ENCODE data around the gene MTHFS.

The MTHFS gene

DNA sequence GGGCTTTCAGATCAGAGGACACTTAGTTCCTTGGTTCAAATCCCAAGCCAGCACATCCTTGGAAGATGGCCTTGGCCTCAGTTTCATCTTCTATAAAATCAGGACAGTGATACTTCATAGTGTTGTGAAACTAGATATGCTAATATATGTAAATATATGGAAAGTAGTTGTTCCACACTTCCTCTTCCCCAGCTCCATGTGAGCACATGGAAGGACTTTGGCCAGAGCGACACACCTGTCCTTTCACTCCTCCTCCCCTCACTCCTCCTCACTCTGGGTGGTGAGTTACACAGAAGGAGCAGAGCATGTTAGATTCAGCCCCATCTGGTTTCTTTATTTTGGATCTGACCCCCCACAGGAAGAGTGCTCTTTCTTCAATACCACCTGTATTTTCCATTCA is 65.2 kb downstream of the MTHFS start:
- Histone ChIP-seq H2AK5ac (ENCODE audit: low read length, severe bottlenecking) (no peak overlapping the region), H2BK12ac (ENCODE audit: low read length in 2 of 2) (no peak overlapping the region), H3K79me1 (replicated peaks; ENCODE audit: low read length, poor library complexity, severe bottlenecking) (no peaks in the 10 kb centered on the region), H3K14ac (ENCODE audit: low read length in 2 of 2) (no peak overlapping the region), H3K27ac (ENCODE audit: low read length, poor library complexity, severe bottlenecking) (no peak overlapping the region), H3K9ac (ENCODE audit: low read length) (no peak overlapping the region), H3K18ac (ENCODE audit: low read depth in 1 of 2, low read length in 2 of 2) (no peak overlapping the region), H3K27me3 (ENCODE audit: control insufficient read depth in 1 of 2, insufficient read depth in 1 of 2, low read length in 2 of 2) (no peaks in the 10 kb centered on the region), H3K23ac (ENCODE audit: low read length in 2 of 2) (no peak overlapping the region), H3K4me3 (ENCODE audit: insufficient read depth in 1 of 2, low read depth in 1 of 2, low read length in 2 of 2) (no peak overlapping the region), H2BK5ac (ENCODE audit: low read depth, low read length, poor library complexity, severe bottlenecking) (no peak overlapping the region), H3K9me3 (ENCODE audit: control insufficient read depth, low read length) (peaks cover 7% of the 10 kb centered on the region), H4K8ac (ENCODE audit: low read length) (no peak overlapping the region), H3K36me3 (ENCODE audit: control insufficient read depth in 1 of 2, insufficient read depth in 2 of 2, low read depth in 1 of 2, low read length in 2 of 2) (peaks cover 16 to 29% of the 10 kb centered on the region in 2 experiments), H3K4me1 (ENCODE audit: control insufficient read depth, insufficient read depth, low read depth, low read length) (no peaks in the 10 kb centered on the region), H3K4ac (ENCODE audit: low read depth in 1 of 2, low read length in 2 of 2) (no peak overlapping the region), H3K4me2 (ENCODE audit: low read length, poor library complexity, severe bottlenecking) (no peak overlapping the region), H2BK15ac (ENCODE audit: low read depth, poor library complexity, severe bottlenecking) (no peak overlapping the region), H2AFZ (ENCODE audit: low read depth, low read length) (no peak overlapping the region), H2BK120ac (ENCODE audit: low read depth, low read length) (no peak overlapping the region), H4K91ac (ENCODE audit: low read length) (no peak overlapping the region)
- no peak for DNase-seq
- WGBS, result 100% methylated on average over 1 of the region's 1 CpG

GRCh38 chr15:79829950-79830349 is 66.9 kb downstream of the MTHFS start:
- Histone ChIP-seq H3K4ac (ENCODE audit: low read depth in 1 of 2, low read length in 2 of 2) (no peak overlapping the region), H2AK5ac (ENCODE audit: low read length, severe bottlenecking) (no peak overlapping the region), H3K27ac (ENCODE audit: low read length, poor library complexity, severe bottlenecking) (no peak overlapping the region), H3K4me2 (ENCODE audit: low read length, poor library complexity, severe bottlenecking) (no peak overlapping the region), H4K91ac (ENCODE audit: low read length) (no peak overlapping the region), H3K18ac (ENCODE audit: low read depth in 1 of 2, low read length in 2 of 2) (no peak overlapping the region), H2BK15ac (ENCODE audit: low read depth, poor library complexity, severe bottlenecking) (no peak overlapping the region), H3K23ac (ENCODE audit: low read length in 2 of 2) (no peak overlapping the region), H2BK120ac (ENCODE audit: low read depth, low read length) (no peak overlapping the region), H3K79me1 (replicated peaks; ENCODE audit: low read length, poor library complexity, severe bottlenecking) (no peaks in the 10 kb centered on the region), H2BK5ac (ENCODE audit: low read depth, low read length, poor library complexity, severe bottlenecking) (no peak overlapping the region), H3K9ac (ENCODE audit: low read length) (no peak overlapping the region), H2AFZ (ENCODE audit: low read depth, low read length) (no peak overlapping the region), H3K4me3 (ENCODE audit: insufficient read depth in 1 of 2, low read depth in 1 of 2, low read length in 2 of 2) (no peak overlapping the region), H3K27me3 (ENCODE audit: control insufficient read depth in 1 of 2, insufficient read depth in 1 of 2, low read length in 2 of 2) (no peaks in the 10 kb centered on the region), H2BK12ac (ENCODE audit: low read length in 2 of 2) (no peak overlapping the region), H3K36me3 (ENCODE audit: control insufficient read depth in 1 of 2, insufficient read depth in 2 of 2, low read depth in 1 of 2, low read length in 2 of 2) (peaks cover 16 to 33% of the 10 kb centered on the region in 2 experiments), H3K14ac (ENCODE audit: low read length in 2 of 2) (no peak overlapping the region), H4K8ac (ENCODE audit: low read length) (no peak overlapping the region), H3K4me1 (ENCODE audit: control insufficient read depth, insufficient read depth, low read depth, low read length) (no peaks in the 10 kb centered on the region), H3K9me3 (ENCODE audit: control insufficient read depth, low read length) (peaks cover 7% of the 10 kb centered on the region)
- WGBS, result 93% methylated on average over 11 of the region's 14 CpGs
- no peak for DNase-seq

- no peak overlapping the region for H3K4me3 ChIP-seq (ENCODE audit: insufficient read depth in 1 of 2, low read depth in 1 of 2, low read length in 2 of 2)
- DNase-seq, result no peak
These were observed 68.4 kb downstream of the MTHFS start for GRCh38 chr15:79828447-79828846.

GRCh38 chr15:79826800-79827199 is 70.0 kb downstream of the MTHFS start:
- H3K27me3 ChIP-seq (ENCODE audit: control insufficient read depth in 1 of 2, insufficient read depth in 1 of 2, low read length in 2 of 2), result no peaks in the 10 kb centered on the region
- no peaks in the 10 kb centered on the region for H3K4me1 ChIP-seq (ENCODE audit: control insufficient read depth, insufficient read depth, low read depth, low read length)
- peaks cover 7 to 8% of the 10 kb centered on the region in 2 experiments for H3K36me3 ChIP-seq (ENCODE audit: control insufficient read depth in 1 of 2, insufficient read depth in 2 of 2, low read depth in 1 of 2, low read length in 2 of 2)
- H2BK120ac ChIP-seq (ENCODE audit: low read depth, low read length), result no peak overlapping the region
- H2BK5ac ChIP-seq (ENCODE audit: low read depth, low read length, poor library complexity, severe bottlenecking), result no peak overlapping the region
- no peak overlapping the region for H4K8ac ChIP-seq (ENCODE audit: low read length)
- no peak overlapping the region for H2BK12ac ChIP-seq (ENCODE audit: low read length in 2 of 2)
- H2AK5ac ChIP-seq (ENCODE audit: low read length, severe bottlenecking), result no peak overlapping the region
- H2AFZ ChIP-seq (ENCODE audit: low read depth, low read length), result no peak overlapping the region
- no peak overlapping the region for H3K18ac ChIP-seq (ENCODE audit: low read depth in 1 of 2, low read length in 2 of 2)
- no peak overlapping the region for H3K4me3 ChIP-seq (ENCODE audit: insufficient read depth in 1 of 2, low read depth in 1 of 2, low read length in 2 of 2)
- no peak overlapping the region for H3K4me2 ChIP-seq (ENCODE audit: low read length, poor library complexity, severe bottlenecking)
- no peaks in the 10 kb centered on the region for H3K79me1 ChIP-seq (replicated peaks; ENCODE audit: low read length, poor library complexity, severe bottlenecking)
- no peak overlapping the region for H3K27ac ChIP-seq (ENCODE audit: low read length, poor library complexity, severe bottlenecking)
- no peak overlapping the region for H2BK15ac ChIP-seq (ENCODE audit: low read depth, poor library complexity, severe bottlenecking)
- H3K9ac ChIP-seq (ENCODE audit: low read length), result no peak overlapping the region
- WGBS, result 67% methylated on average over 1 of the region's 1 CpG
- no peak overlapping the region for H3K14ac ChIP-seq (ENCODE audit: low read length in 2 of 2)
- peaks cover 7% of the 10 kb centered on the region for H3K9me3 ChIP-seq (ENCODE audit: control insufficient read depth, low read length)
- no peak overlapping the region for H4K91ac ChIP-seq (ENCODE audit: low read length)
- H3K23ac ChIP-seq (ENCODE audit: low read length in 2 of 2), result no peak overlapping the region
- DNase-seq, result no peak
- H3K4ac ChIP-seq (ENCODE audit: low read depth in 1 of 2, low read length in 2 of 2), result no peak overlapping the region

More at GRCh38 chr15:79828447-79828846, 68.4 kb downstream of the MTHFS start:
- H2BK120ac ChIP-seq (ENCODE audit: low read depth, low read length), result no peak overlapping the region
- H2BK12ac ChIP-seq (ENCODE audit: low read length in 2 of 2), result no peak overlapping the region
- no peak overlapping the region for H3K27ac ChIP-seq (ENCODE audit: low read length, poor library complexity, severe bottlenecking)
- no peaks in the 10 kb centered on the region for H3K4me1 ChIP-seq (ENCODE audit: control insufficient read depth, insufficient read depth, low read depth, low read length)
- no peak overlapping the region for H4K8ac ChIP-seq (ENCODE audit: low read length)
- H2AK5ac ChIP-seq (ENCODE audit: low read length, severe bottlenecking), result no peak overlapping the region
- no peaks in the 10 kb centered on the region for H3K79me1 ChIP-seq (replicated peaks; ENCODE audit: low read length, poor library complexity, severe bottlenecking)
- no peak overlapping the region for H3K4ac ChIP-seq (ENCODE audit: low read depth in 1 of 2, low read length in 2 of 2)
- peaks cover 8 to 19% of the 10 kb centered on the region in 2 experiments for H3K36me3 ChIP-seq (ENCODE audit: control insufficient read depth in 1 of 2, insufficient read depth in 2 of 2, low read depth in 1 of 2, low read length in 2 of 2)
- no peak overlapping the region for H2BK5ac ChIP-seq (ENCODE audit: low read depth, low read length, poor library complexity, severe bottlenecking)
- no peak overlapping the region for H3K9ac ChIP-seq (ENCODE audit: low read length)
- H3K9me3 ChIP-seq (ENCODE audit: control insufficient read depth, low read length), result peaks cover 7% of the 10 kb centered on the region
- no peaks in the 10 kb centered on the region for H3K27me3 ChIP-seq (ENCODE audit: control insufficient read depth in 1 of 2, insufficient read depth in 1 of 2, low read length in 2 of 2)
- no peak overlapping the region for H2AFZ ChIP-seq (ENCODE audit: low read depth, low read length)
- H4K91ac ChIP-seq (ENCODE audit: low read length), result no peak overlapping the region
- no peak overlapping the region for H3K23ac ChIP-seq (ENCODE audit: low read length in 2 of 2)
- H3K4me2 ChIP-seq (ENCODE audit: low read length, poor library complexity, severe bottlenecking), result no peak overlapping the region
- H3K18ac ChIP-seq (ENCODE audit: low read depth in 1 of 2, low read length in 2 of 2), result no peak overlapping the region
- H2BK15ac ChIP-seq (ENCODE audit: low read depth, poor library complexity, severe bottlenecking), result no peak overlapping the region
- H3K14ac ChIP-seq (ENCODE audit: low read length in 2 of 2), result no peak overlapping the region
